Measurements from ENCODE around the gene ATP9B.

DNA sequence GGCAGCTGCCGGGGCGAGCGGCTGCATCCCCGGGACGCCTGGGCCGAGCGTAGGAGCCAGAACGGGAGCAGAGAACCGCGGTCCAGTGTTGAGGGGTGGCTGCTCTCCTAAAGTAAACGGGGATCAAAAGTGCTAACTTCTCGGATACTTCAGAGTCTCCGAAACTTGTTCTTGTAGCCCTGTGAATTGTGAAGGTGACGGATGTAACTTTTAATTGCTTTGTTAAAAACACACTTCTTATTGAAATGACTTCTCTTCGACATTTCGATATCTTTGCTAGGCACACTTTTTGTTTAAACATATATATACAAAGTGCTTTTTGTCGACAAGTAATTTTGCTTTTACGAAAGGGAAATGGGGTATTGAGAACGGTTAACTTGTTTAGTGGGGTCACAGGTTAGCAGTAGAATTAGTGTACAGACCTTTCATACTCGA lies 540 bp downstream of the ATP9B start:
- no peak for TF ChIP-seq EZH2phosphoT487 (IDR thresholded peaks at IDR 0.05; ENCODE audit: borderline replicate concordance)
- TF ChIP-seq, protein P1, sequence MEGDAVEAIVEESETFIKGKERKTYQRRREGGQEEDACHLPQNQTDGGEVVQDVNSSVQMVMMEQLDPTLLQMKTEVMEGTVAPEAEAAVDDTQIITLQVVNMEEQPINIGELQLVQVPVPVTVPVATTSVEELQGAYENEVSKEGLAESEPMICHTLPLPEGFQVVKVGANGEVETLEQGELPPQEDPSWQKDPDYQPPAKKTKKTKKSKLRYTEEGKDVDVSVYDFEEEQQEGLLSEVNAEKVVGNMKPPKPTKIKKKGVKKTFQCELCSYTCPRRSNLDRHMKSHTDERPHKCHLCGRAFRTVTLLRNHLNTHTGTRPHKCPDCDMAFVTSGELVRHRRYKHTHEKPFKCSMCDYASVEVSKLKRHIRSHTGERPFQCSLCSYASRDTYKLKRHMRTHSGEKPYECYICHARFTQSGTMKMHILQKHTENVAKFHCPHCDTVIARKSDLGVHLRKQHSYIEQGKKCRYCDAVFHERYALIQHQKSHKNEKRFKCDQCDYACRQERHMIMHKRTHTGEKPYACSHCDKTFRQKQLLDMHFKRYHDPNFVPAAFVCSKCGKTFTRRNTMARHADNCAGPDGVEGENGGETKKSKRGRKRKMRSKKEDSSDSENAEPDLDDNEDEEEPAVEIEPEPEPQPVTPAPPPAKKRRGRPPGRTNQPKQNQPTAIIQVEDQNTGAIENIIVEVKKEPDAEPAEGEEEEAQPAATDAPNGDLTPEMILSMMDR (conservative IDR thresholded peaks at IDR 0.05; ENCODE audit: low read length), result no peak

All from Loucy (cell line).